ENCODE measurements around the gene ZCCHC24. TPM values are rescaled to one million over a fixed set of nuclear protein-coding genes. Genes with fewer than 3 reads are reported as not detected.
A peak's percentile ranks its signal among the peaks of the same experiment; 100 is the strongest.

The ZCCHC24 gene
- total and polyA plus RNA-seq, 3 donors from 2014 or later, result 27.7 to 38.6 (median 31.3) TPM

DNA sequence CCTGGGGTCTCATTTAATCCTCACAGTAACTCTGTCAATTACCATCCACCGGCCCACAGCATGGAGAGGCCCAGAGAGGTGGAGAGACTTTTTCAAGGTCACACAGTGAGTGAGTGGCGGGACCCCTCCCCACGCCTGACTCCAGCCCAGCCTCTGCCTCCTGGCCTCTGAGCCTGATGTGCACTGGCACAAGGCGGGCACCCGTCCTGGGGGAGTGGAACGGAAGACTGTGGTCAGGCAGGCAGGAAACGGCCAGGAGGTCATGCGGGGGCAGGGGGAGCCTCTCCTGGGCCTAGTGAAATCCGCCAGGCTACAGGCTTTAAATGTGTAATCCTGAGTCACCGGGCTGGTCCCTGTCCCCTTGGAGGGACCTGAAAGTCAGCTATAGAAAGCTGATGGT lies 32.2 kb downstream of the ZCCHC24 start:
- Histone ChIP-seq H3K4me1 (peaks cover 14% of the 10 kb centered on the region), H3K36me3 (ENCODE audit: low read depth, missing control alignments) (no peaks in the 10 kb centered on the region), H3K27me3 (no peaks in the 10 kb centered on the region), H3K4me3 (no peak overlapping the region), H3K9me3 (no peaks in the 10 kb centered on the region), H3K27ac (no peak overlapping the region)
- intact Hi-C loops (cut with DNase I; ENCODE audit: low total_unique reads), result no loop called here
- WGBS, 2 donors, result 54 to 65% methylated on average over 6 to 10 of the region's 10 CpGs
- no peak for DNase-seq
- TF ChIP-seq POLR2A (IDR thresholded peaks at IDR 0.05), result no peak
- TF ChIP-seq CTCF (IDR thresholded peaks at IDR 0.05), result no peak

DNA sequence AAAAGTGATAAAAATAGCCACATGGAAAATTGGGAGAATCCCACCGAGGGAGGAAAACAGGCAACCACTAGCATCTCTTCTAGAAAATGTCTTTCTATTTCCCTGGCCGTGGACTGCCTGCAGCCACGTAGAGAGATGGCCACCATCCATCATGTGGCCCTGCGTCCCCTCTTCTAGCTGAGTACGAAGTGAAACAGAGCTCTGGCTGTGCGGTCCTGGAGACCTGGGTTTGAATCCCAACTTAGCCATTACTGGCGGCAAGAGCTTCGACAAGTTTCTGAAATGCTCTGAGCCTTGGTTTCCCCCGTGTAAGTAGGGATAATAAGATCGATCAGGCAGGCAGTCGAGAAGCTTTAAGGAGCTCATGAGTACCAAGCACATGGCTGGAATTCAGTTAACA lies 32.9 kb downstream of the ZCCHC24 start:
- no peak for TF ChIP-seq POLR2A (IDR thresholded peaks at IDR 0.05)
- no peak for TF ChIP-seq CTCF (IDR thresholded peaks at IDR 0.05)
- WGBS, 2 donors, result 91 to 94% methylated on average over 9 to 11 of the region's 11 CpGs
- Histone ChIP-seq H3K9me3 (no peaks in the 10 kb centered on the region), H3K27ac (no peak overlapping the region), H3K36me3 (ENCODE audit: low read depth, missing control alignments) (no peaks in the 10 kb centered on the region), H3K4me1 (peaks cover 14% of the 10 kb centered on the region), H3K27me3 (no peaks in the 10 kb centered on the region), H3K4me3 (no peak overlapping the region)
- no peak for DNase-seq
- intact Hi-C loops (cut with DNase I; ENCODE audit: low total_unique reads), result no loop called here

- H3K27me3 ChIP-seq, result no peaks in the 10 kb centered on the region
- no peak for TF ChIP-seq POLR2A (IDR thresholded peaks at IDR 0.05)
- no peak overlapping the region for H3K4me3 ChIP-seq
- no peaks in the 10 kb centered on the region for H3K9me3 ChIP-seq
- intact Hi-C loops (cut with DNase I; ENCODE audit: low total_unique reads), result no loop called here
- no peak overlapping the region for H3K27ac ChIP-seq
- H3K4me1 ChIP-seq, result peaks cover 14% of the 10 kb centered on the region
- WGBS, 2 donors, result 32 to 62% methylated on average over 7 to 22 of the region's 22 CpGs
- no peaks in the 10 kb centered on the region for H3K36me3 ChIP-seq (ENCODE audit: low read depth, missing control alignments)
- DNase-seq, result peak; percentile 77
These were observed 33.6 kb downstream of the ZCCHC24 start for GRCh38 chr10:79411546-79412495.

DNA sequence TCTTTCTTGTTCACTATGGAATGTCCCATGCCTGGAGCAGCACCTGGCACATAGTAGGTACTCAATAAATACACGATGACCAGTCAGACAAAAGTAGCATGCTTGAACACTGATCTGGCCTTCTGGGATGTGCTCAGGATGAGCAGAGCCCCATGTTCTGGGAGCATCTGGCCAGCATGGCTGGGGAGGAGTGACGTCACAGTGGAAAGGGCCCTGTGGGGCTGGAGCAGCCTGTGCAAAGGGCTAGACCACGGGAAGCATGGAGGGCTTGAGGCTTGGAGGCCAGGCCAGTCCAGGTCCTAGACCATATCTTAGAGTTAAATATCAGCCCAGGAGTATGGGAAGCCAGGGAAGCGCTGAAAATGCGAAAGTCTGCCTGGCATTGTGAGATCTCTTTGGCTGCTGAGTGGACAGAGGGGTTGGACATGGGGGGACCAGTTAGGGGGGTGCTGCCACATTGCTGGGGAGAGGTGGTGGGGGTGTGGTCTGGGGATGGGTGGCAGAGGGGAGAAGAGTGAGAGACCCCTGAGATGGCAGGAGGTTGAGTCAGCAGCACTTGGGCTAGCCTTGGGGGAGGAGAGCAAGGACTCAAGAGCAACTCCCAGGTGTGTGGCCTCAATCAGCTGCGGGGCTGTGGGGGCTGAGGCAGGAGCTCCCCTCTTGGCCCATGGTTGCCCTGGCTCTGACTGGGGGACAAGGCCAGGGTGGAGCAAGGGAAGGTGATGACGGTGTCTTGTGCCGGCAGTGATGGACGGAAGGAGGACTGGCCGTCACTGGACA lies 34.9 kb downstream of the ZCCHC24 start:
- peaks cover 7% of the 10 kb centered on the region for H3K4me1 ChIP-seq
- H3K27me3 ChIP-seq, result no peaks in the 10 kb centered on the region
- intact Hi-C loops (cut with DNase I; ENCODE audit: low total_unique reads), result no loop called here
- H3K9me3 ChIP-seq, result no peaks in the 10 kb centered on the region
- DNase-seq, result no peak
- TF ChIP-seq CTCF (IDR thresholded peaks at IDR 0.05) (no peak), POLR2A (IDR thresholded peaks at IDR 0.05) (no peak)
- no peak overlapping the region for H3K4me3 ChIP-seq
- whole genome bisulfite sequencing, 2 donors, result 76% methylated on average over 10 of the region's 10 CpGs
- H3K36me3 ChIP-seq (ENCODE audit: low read depth, missing control alignments), result no peaks in the 10 kb centered on the region
- peak overlapping the region in 1 of 2 donors; percentile 18 for H3K27ac ChIP-seq

- Histone ChIP-seq H3K9me3 (no peaks in the 10 kb centered on the region), H3K4me1 (no peaks in the 10 kb centered on the region), H3K27ac (peak overlapping the region; percentile 18 to 21), H3K36me3 (ENCODE audit: low read depth, missing control alignments) (no peaks in the 10 kb centered on the region), H3K4me3 (no peak overlapping the region), H3K27me3 (no peaks in the 10 kb centered on the region)
- DNase-seq, result no peak
- WGBS, 2 donors, result 74% methylated on average over 4 to 9 of the region's 9 CpGs
- intact Hi-C loops (cut with DNase I; ENCODE audit: low total_unique reads), result loop anchor here (10.0 kb wide), 1 partner anchor 55 kb away; no protein-coding TSS in a partner anchor
- TF ChIP-seq POLR2A (IDR thresholded peaks at IDR 0.05), result no peak
- TF ChIP-seq CTCF (IDR thresholded peaks at IDR 0.05), result no peak
These were observed 35.7 kb downstream of the ZCCHC24 start for GRCh38 chr10:79409726-79410085.

Data from testis (tissue), 3 donors.